NOMO-1 treated with DMSO at 0.1 percent for 48 hours (cell line): ENCODE results near the gene MTHFD2.
"Not testable (repeated sequence)": the region's sequence is repeated elsewhere in the genome, so short reads cannot be mapped to it uniquely, and the experiment has no call there.

Experiments
- DNase-seq: peaks from one replicate; lab custom pipeline; 2025; ENCODE audit not compliant: unreplicated experiment; lab: John Stamatoyannopoulos, UW

Gene MTHFD2

GRCh38 chr2:74198461-74199274 is at the start of gene MTHFD2:
Gene MTHFD2, plus strand, starts transcription at chr2:74198615. Its CDS starts 27 bp downstream, at chr2:74198642.
- peak; percentile 97 for DNase-seq

GRCh38 chr2:74149247-74149525 is 49.2 kb upstream of the MTHFD2 start:
- DNase-seq: no peak

GRCh38 chr2:74149570-74150319 is 48.7 kb upstream of the MTHFD2 start:
- no peak for DNase-seq

GRCh38 chr2:74152954-74153353 is 45.5 kb upstream of the MTHFD2 start:
- DNase-seq: no peak

GRCh38 chr2:74155830-74156229 is 42.6 kb upstream of the MTHFD2 start:
- no peak for DNase-seq

GRCh38 chr2:74162951-74163350 is 35.5 kb upstream of the MTHFD2 start:
- DNase-seq: no peak

- DNase-seq: no peak
These were observed 33.7 kb upstream of the MTHFD2 start for GRCh38 chr2:74164761-74165160.

GRCh38 chr2:74168739-74169138 is 29.7 kb upstream of the MTHFD2 start:
- no peak for DNase-seq

- DNase-seq: no peak
These were observed 23.5 kb upstream of the MTHFD2 start for GRCh38 chr2:74174909-74175308.

- no peak for DNase-seq
These were observed 20.7 kb upstream of the MTHFD2 start for GRCh38 chr2:74177696-74178095.

GRCh38 chr2:74178211-74179062 is 20.0 kb upstream of the MTHFD2 start, which contains the start of gene MOB1A:
Gene MOB1A, minus strand, starts transcription at chr2:74178879. Its CDS starts 205 bp downstream, at chr2:74178674.
- peak; percentile 98 for DNase-seq

GRCh38 chr2:74179063-74179865 is 19.2 kb upstream of the MTHFD2 start:
- DNase-seq: no peak

GRCh38 chr2:74181739-74182138 is 16.7 kb upstream of the MTHFD2 start:
- peak; percentile 97 for DNase-seq

GRCh38 chr2:74183878-74184277 is 14.5 kb upstream of the MTHFD2 start:
- no peak for DNase-seq

- DNase-seq: peak; percentile 95
These were observed 12.4 kb upstream of the MTHFD2 start for GRCh38 chr2:74186038-74186437.

GRCh38 chr2:74186706-74187105 is 11.7 kb upstream of the MTHFD2 start:
- DNase-seq: not testable (repeated sequence)

GRCh38 chr2:74188018-74188601 is 10.3 kb upstream of the MTHFD2 start:
- no peak for DNase-seq

GRCh38 chr2:74188696-74189095 is 9.7 kb upstream of the MTHFD2 start:
- no peak for DNase-seq

- DNase-seq: no peak
These were observed 6.6 kb upstream of the MTHFD2 start for GRCh38 chr2:74191596-74192380.
